Neural cell (in vitro differentiated cells): ENCODE measurements around the gene ALX3. TPM values are rescaled to one million over a fixed set of nuclear protein-coding genes. Genes with fewer than 3 reads are reported as not detected.

Source experiments
- H2AFZ ChIP-seq: fragments of 200-600, 300-800 bp; sonication (generic), shearing (Covaris generic); 2 replicates; pipeline ENCODE4 v1.6.0; 2014; ENCODE audit warnings: low read depth, mild to moderate bottlenecking, antibody characterized with exemption, low read length, moderate library complexity
- H3F3A ChIP-seq: fragments of 200-600 bp; shearing (Covaris generic); 2 replicates; pipeline ENCODE4 v1.6.1; 2016; ENCODE audit warnings: mild to moderate bottlenecking, moderate library complexity, mixed read lengths, antibody characterized with exemption, low read length; ENCODE audit not compliant: insufficient read depth, poor library complexity, severe bottlenecking
- H3K27ac ChIP-seq: fragments of 200-600, 300-800 bp; sonication (generic), shearing (Covaris generic); 2 replicates; pipeline ENCODE4 v1.5.1; 2014; ENCODE audit warnings: mild to moderate bottlenecking, low read length, moderate library complexity
- H3K27me3 ChIP-seq: fragments of 300-800, 200-600 bp; sonication (generic), shearing (Covaris generic); 2 replicates; pipeline ENCODE4 v1.6.0; 2014; ENCODE audit warnings: mild to moderate bottlenecking, low read depth, low read length, moderate library complexity; ENCODE audit not compliant: insufficient read depth
- H3K36me3 ChIP-seq: fragments of 300-800, 200-600 bp; sonication (generic), shearing (Covaris generic); 2 replicates; pipeline ENCODE4 v1.5.1; 2014; ENCODE audit warnings: mild to moderate bottlenecking, antibody characterized with exemption, low read length, moderate library complexity; ENCODE audit not compliant: insufficient read depth
- H3K4me2 ChIP-seq: fragments of 300-800, 200-600 bp; sonication (generic), shearing (Covaris generic); 2 replicates; pipeline ENCODE4 v1.6.0; 2014; ENCODE audit warnings: mild to moderate bottlenecking, low read length
- H3K4me3 ChIP-seq: fragments of 300-800, 200-600 bp; sonication (generic), shearing (Covaris generic); 2 replicates; pipeline ENCODE4 v1.5.1; 2014; ENCODE audit warnings: mild to moderate bottlenecking, low read length, moderate library complexity
- H3K79me2 ChIP-seq: fragments of 200-600 bp; shearing (Covaris generic); replicated peaks from 2 replicates; pipeline ENCODE4 v1.6.0; 2014; ENCODE audit warnings: mild to moderate bottlenecking, low read length, moderate library complexity; ENCODE audit not compliant: insufficient read depth
- H3K9ac ChIP-seq: fragments of 300-800, 200-600 bp; sonication (generic), shearing (Covaris generic); 2 replicates; pipeline ENCODE4 v1.6.1; 2016; ENCODE audit warnings: mild to moderate bottlenecking, low read length, mixed read lengths
- H3K9me2 ChIP-seq: fragments of 200-600 bp; shearing (Covaris generic); 2 replicates; pipeline ENCODE4 v1.6.1; 2016; ENCODE audit warnings: mild to moderate bottlenecking, low read length, mixed read lengths; ENCODE audit not compliant: insufficient read depth
- H3K9me3 ChIP-seq: fragments of 200-600, 300-800 bp; sonication (generic), shearing (Covaris generic); 2 replicates; pipeline ENCODE4 v1.6.1; 2016; ENCODE audit warnings: mild to moderate bottlenecking, mixed run types, low read length, moderate library complexity, mixed read lengths
- H4K20me1 ChIP-seq: fragments of 200-600 bp; shearing (Covaris generic); 2 replicates; pipeline ENCODE4 v1.6.1; 2016; ENCODE audit warnings: mild to moderate bottlenecking, mixed run types; ENCODE audit not compliant: insufficient read depth
- CTCF ChIP-seq: fragments of 450-650 bp; IDR thresholded peaks from 2 replicates; pipeline ENCODE4 v1.5.1; 2014; ENCODE audit warnings: antibody characterized with exemption, mild to moderate bottlenecking, moderate library complexity; ENCODE audit not compliant: poor library complexity, severe bottlenecking
- EP300 ChIP-seq: fragments of 450-650 bp; conservative IDR thresholded peaks from 2 replicates; pipeline ENCODE4 v1.6.1; 2014; ENCODE audit warnings: antibody characterized with exemption, mild to moderate bottlenecking, moderate library complexity; ENCODE audit not compliant: poor library complexity, severe bottlenecking
- EZH2 ChIP-seq: fragments of 200-600, 300-800 bp; shearing (Covaris generic), sonication (generic); IDR thresholded peaks from 2 replicates; pipeline ENCODE4 v1.6.1; 2014; ENCODE audit warnings: antibody characterized with exemption, low read length, borderline replicate concordance, mild to moderate bottlenecking; ENCODE audit not compliant: insufficient read depth, poor library complexity, severe bottlenecking
- MXI1 ChIP-seq: fragments of 450-650 bp; conservative IDR thresholded peaks from 2 replicates; pipeline ENCODE4 v1.6.1; 2014; ENCODE audit warnings: antibody characterized with exemption, mild to moderate bottlenecking; ENCODE audit not compliant: poor library complexity, severe bottlenecking
- POLR2AphosphoS5 ChIP-seq: IDR thresholded peaks from 2 replicates; pipeline ENCODE4 v1.6.1; 2012
- RAD21 ChIP-seq: fragments of 450-650 bp; conservative IDR thresholded peaks from 2 replicates; pipeline ENCODE4 v1.6.1; 2014; ENCODE audit warnings: antibody characterized with exemption, mild to moderate bottlenecking, moderate library complexity
- REST ChIP-seq: IDR thresholded peaks from 2 replicates; pipeline ENCODE4 v1.6.1; 2012; ENCODE audit warnings: borderline replicate concordance
- SMC3 ChIP-seq: fragments of 450-650 bp; conservative IDR thresholded peaks from 2 replicates; pipeline ENCODE4 v1.6.1; 2014; ENCODE audit warnings: antibody characterized with exemption, mild to moderate bottlenecking, moderate library complexity; ENCODE audit not compliant: poor library complexity
- TAF1 ChIP-seq: IDR thresholded peaks from 2 replicates; pipeline ENCODE4 v1.6.1; 2012; ENCODE audit warnings: low read depth
- polyA plus RNA-seq: library from polyadenylated mRNA; depleted of rRNA; stranded (reverse); fragments of >200 nt; gene quantifications from 2 replicates; pipeline ENCODE4 v1.2.3, GENCODE V29; 2014

The ALX3 gene
- polyA plus RNA-seq, 1 donor from 2014 or later: not detected

GRCh38 chr1:110083866-110084226 is 13.4 kb upstream of the ALX3 start (continued):
- TF ChIP-seq EP300: no peak

- Histone ChIP-seq H3K9ac (no peak overlapping the region), H3F3A (no peaks in the 10 kb centered on the region), H3K27ac (no peak overlapping the region), H3K4me3 (no peak overlapping the region), H3K27me3 (peaks cover 78% of the 10 kb centered on the region), H3K9me2 (no peaks in the 10 kb centered on the region), H3K9me3 (no peaks in the 10 kb centered on the region), H3K36me3 (no peaks in the 10 kb centered on the region), H4K20me1 (no peaks in the 10 kb centered on the region), H3K79me2 (no peaks in the 10 kb centered on the region), H2AFZ (no peak overlapping the region), H3K4me2 (no peak overlapping the region)
- no peak for TF ChIP-seq EZH2
Measured at GRCh38 chr1:110083061-110083865, 12.8 kb upstream of the ALX3 start.

GRCh38 chr1:110082477-110082876 is 12.0 kb upstream of the ALX3 start:
- Histone ChIP-seq H3K4me3 (no peak overlapping the region), H3K9ac (no peak overlapping the region), H3K27ac (no peak overlapping the region), H4K20me1 (no peaks in the 10 kb centered on the region), H3K27me3 (peaks cover 72% of the 10 kb centered on the region), H3K79me2 (no peaks in the 10 kb centered on the region), H3K9me3 (no peaks in the 10 kb centered on the region), H2AFZ (no peak overlapping the region), H3K36me3 (no peaks in the 10 kb centered on the region), H3K4me2 (no peak overlapping the region), H3F3A (no peaks in the 10 kb centered on the region), H3K9me2 (no peaks in the 10 kb centered on the region)
- TF ChIP-seq EP300 (no peak), RAD21 (no peak), CTCF (no peak), SMC3 (no peak)

- no peak overlapping the region for H3K27ac ChIP-seq
- H3K4me3 ChIP-seq: no peak overlapping the region
- no peaks in the 10 kb centered on the region for H3K9me3 ChIP-seq
- H2AFZ ChIP-seq: no peak overlapping the region
- H3K36me3 ChIP-seq: no peaks in the 10 kb centered on the region
- TF ChIP-seq POLR2AphosphoS5 (no peak), EP300 (no peak), EZH2 (no peak), REST (no peak), SMC3 (no peak), MXI1 (no peak), TAF1 (no peak), CTCF (no peak), RAD21 (no peak)
- H3K27me3 ChIP-seq: peaks cover 62% of the 10 kb centered on the region
- H3K9me2 ChIP-seq: no peaks in the 10 kb centered on the region
- H3F3A ChIP-seq: no peaks in the 10 kb centered on the region
- H4K20me1 ChIP-seq: no peaks in the 10 kb centered on the region
- no peaks in the 10 kb centered on the region for H3K79me2 ChIP-seq
- no peak overlapping the region for H3K4me2 ChIP-seq
- no peak overlapping the region for H3K9ac ChIP-seq
Measured at GRCh38 chr1:110081061-110081460, 10.6 kb upstream of the ALX3 start.
